HepG2 (cell line): ENCODE data around the gene SCYGR4. TPM values are rescaled to one million over a fixed set of nuclear protein-coding genes. Genes with fewer than 3 reads are reported as not detected.

Experiments
- FOXA1 ChIP-seq, 2 experiments: fragments of 450-650 bp in 1 of 2; sonication (generic) in 1 of 2; formaldehyde crosslinking in 1 of 2; IDR thresholded peaks; 2 replicates each; pipeline versions ENCODE4 v1.4.0 to v1.6.1; 2016 to 2020; ENCODE audit warnings: missing genetic modification reagents in 1 of 2
- HIVEP1 ChIP-seq: sonication (generic); formaldehyde crosslinking; IDR thresholded peaks from 2 replicates; pipeline ENCODE4 v1.4.0; 2020; ENCODE audit warnings: mild to moderate bottlenecking, missing genetic modification reagents
- HNF1B ChIP-seq: sonication (generic); formaldehyde crosslinking; IDR thresholded peaks from 2 replicates; pipeline ENCODE4 v1.5.1; 2020; ENCODE audit warnings: mild to moderate bottlenecking, moderate library complexity, missing genetic modification reagents
- MAFG ChIP-seq: sonication (generic); formaldehyde crosslinking; IDR thresholded peaks from 2 replicates; pipeline ENCODE4 v1.5.1; 2020; ENCODE audit warnings: mild to moderate bottlenecking, missing genetic modification reagents
- MTF1 ChIP-seq: sonication (generic); formaldehyde crosslinking; IDR thresholded peaks from 2 replicates; pipeline ENCODE4 v1.5.0; 2020; ENCODE audit warnings: missing genetic modification reagents
- MYPOP ChIP-seq: sonication (generic); formaldehyde crosslinking; IDR thresholded peaks from 2 replicates; pipeline ENCODE4 v1.8.1; 2023; ENCODE audit warnings: mild to moderate bottlenecking, moderate library complexity, missing genetic modification reagents
- NPAS2 ChIP-seq: sonication (generic); formaldehyde crosslinking; IDR thresholded peaks from 2 replicates; pipeline ENCODE4 v1.8.0; 2022; ENCODE audit warnings: mild to moderate bottlenecking, missing genetic modification reagents, borderline replicate concordance
- PHF8 ChIP-seq: sonication (generic); formaldehyde crosslinking; IDR thresholded peaks from 2 replicates; pipeline ENCODE4 v1.5.0; 2020; ENCODE audit warnings: missing genetic modification reagents
- REXO4 ChIP-seq: sonication (generic); formaldehyde crosslinking; IDR thresholded peaks from 2 replicates; pipeline ENCODE4 v1.8.0; 2022; ENCODE audit warnings: missing genetic modification reagents, mild to moderate bottlenecking, borderline replicate concordance
- RFX5 ChIP-seq: IDR thresholded peaks from 2 replicates; pipeline ENCODE4 v1.6.1; 2011; ENCODE audit warnings: low read depth, low read length, improper control_type of control experiment
- SMC3 ChIP-seq: IDR thresholded peaks from 2 replicates; pipeline ENCODE4 v1.6.1; 2011; ENCODE audit warnings: low read length, improper control_type of control experiment
- ZBTB8A ChIP-seq: sonication (generic); formaldehyde crosslinking; IDR thresholded peaks from 2 replicates; pipeline ENCODE4 v1.4.0; 2020; ENCODE audit warnings: mild to moderate bottlenecking, low read depth, missing genetic modification reagents, borderline replicate concordance
- ZEB1 ChIP-seq: IDR thresholded peaks from 2 replicates; pipeline ENCODE4 v1.6.1; 2012; ENCODE audit warnings: mild to moderate bottlenecking, low read depth, inconsistent platforms; ENCODE audit not compliant: insufficient replicate concordance
- ZFP36L1 ChIP-seq: sonication (generic); formaldehyde crosslinking; IDR thresholded peaks from 2 replicates; pipeline ENCODE4 v1.8.0; 2022; ENCODE audit warnings: mild to moderate bottlenecking, missing genetic modification reagents, moderate library complexity
- ZFYVE20 ChIP-seq: sonication (generic); formaldehyde crosslinking; IDR thresholded peaks from 2 replicates; pipeline ENCODE4 v1.8.0; 2023; ENCODE audit warnings: low read depth, mild to moderate bottlenecking, moderate library complexity, missing genetic modification reagents, borderline replicate concordance
- ZNF329 ChIP-seq: sonication (generic); formaldehyde crosslinking; IDR thresholded peaks from 2 replicates; pipeline ENCODE4 v1.9.0; 2021; ENCODE audit warnings: low read depth, mild to moderate bottlenecking, missing genetic modification reagents
- ZNF33B ChIP-seq: sonication (generic); formaldehyde crosslinking; IDR thresholded peaks from 2 replicates; pipeline ENCODE4 v1.5.1; 2020; ENCODE audit warnings: mild to moderate bottlenecking, missing genetic modification reagents
- ZNF34 ChIP-seq: sonication (generic); formaldehyde crosslinking; IDR thresholded peaks from 2 replicates; pipeline ENCODE4 v1.4.0; 2020; ENCODE audit warnings: mild to moderate bottlenecking, missing genetic modification reagents, borderline replicate concordance
- ZNF441 ChIP-seq: sonication (generic); formaldehyde crosslinking; IDR thresholded peaks from 2 replicates; pipeline ENCODE4 v1.7.0; 2021; ENCODE audit warnings: missing genetic modification reagents, borderline replicate concordance
- ZNF839 ChIP-seq: sonication (generic); formaldehyde crosslinking; IDR thresholded peaks from 2 replicates; pipeline ENCODE4 v1.4.0; 2020; ENCODE audit warnings: missing genetic modification reagents, mild to moderate bottlenecking, borderline replicate concordance
- ZNF879 ChIP-seq: sonication (generic); formaldehyde crosslinking; IDR thresholded peaks from 2 replicates; pipeline ENCODE4 v1.8.1; 2023; ENCODE audit warnings: missing genetic modification reagents
- polyA plus RNA-seq, 8 experiments: library from polyadenylated mRNA; depleted of rRNA in 3 of 8; stranded (reverse) in 7 of 8; unstranded in 1 of 8; fragments of >200 nt; fragmentation: Illumina TruSeq in 4 of 8; extraction: Trizol in 4 of 8; gene quantifications; 2 replicates each; pipeline versions ENCODE4 v1.2.1 to v1.2.3, GENCODE V29; 2011 to 2016; ENCODE audit warnings: low read depth in 4 of 8, missing spikeins in 1 of 8, mixed read lengths in 1 of 8; ENCODE audit not compliant: insufficient read depth in 1 of 8
- total RNA-seq, 5 experiments: library from RNA; depleted of rRNA; stranded (reverse); fragments of >200 nt; fragmentation: Illumina TruSeq; extraction: Trizol; gene quantifications; 2 replicates each; pipeline ENCODE4 v1.2.3, GENCODE V29; 2016; ENCODE audit warnings: low read depth in 1 of 5
- TF ChIP-seq, protein P1 (sequence below): sonication (generic); formaldehyde crosslinking; IDR thresholded peaks from 2 replicates; pipeline ENCODE4 v1.5.0; 2020; ENCODE audit warnings: mild to moderate bottlenecking, missing genetic modification reagents, borderline replicate concordance
- TF ChIP-seq, protein P2 (sequence below): sonication (generic); formaldehyde crosslinking; IDR thresholded peaks from 2 replicates; pipeline ENCODE4 v1.4.0; 2020; ENCODE audit warnings: mild to moderate bottlenecking, missing genetic modification reagents

The SCYGR4 gene
- total and polyA plus RNA-seq, 2 of the 13 experiments (the other 11 are each of a cell fraction or from before 2014, with no cell fraction given), result not detected

DNA sequence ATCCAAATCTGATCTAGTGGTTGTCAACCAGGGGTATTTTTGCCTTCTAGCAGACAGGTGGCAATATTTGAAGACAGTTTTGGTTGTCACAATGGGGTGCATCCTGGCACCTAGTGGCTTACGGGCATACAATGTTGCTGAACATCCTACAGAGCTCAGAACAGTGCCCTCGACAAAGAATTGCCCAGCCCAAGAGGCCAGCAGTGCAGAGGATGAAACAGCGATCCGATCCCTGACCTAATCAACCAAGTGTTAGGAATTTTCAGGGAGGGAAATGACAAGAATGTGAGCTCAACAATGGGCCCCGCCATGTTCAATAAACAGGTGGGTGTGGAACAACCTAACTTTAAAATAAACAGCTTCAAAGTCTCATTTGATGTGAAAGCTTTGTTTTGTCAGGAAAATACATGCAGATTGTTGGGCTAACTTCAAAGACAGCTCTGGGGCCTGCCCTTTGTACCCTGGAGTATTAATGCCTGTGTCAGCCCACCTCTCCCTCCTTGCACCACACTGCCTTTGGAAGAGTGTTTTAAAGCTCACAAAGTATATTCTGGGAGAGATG is 26.8 kb downstream of the SCYGR4 start (continued):
- TF ChIP-seq ZEB1 (no peak), ZNF329 (no peak), ZNF839 (CRISPR knock-in tag) (no peak), MYPOP (no peak), RFX5 (no peak), REXO4 (CRISPR knock-in tag) (no peak), HNF1B (no peak), ZNF441 (CRISPR knock-in tag) (peak; percentile 70; the same call in 1 of the 2 replicates), ZNF34 (no peak), ZFYVE20 (no peak), NPAS2 (CRISPR knock-in tag) (no peak), SMC3 (no peak), MTF1 (no peak), ZFP36L1 (CRISPR knock-in tag) (no peak), PHF8 (CRISPR knock-in tag) (no peak), HIVEP1 (CRISPR knock-in tag) (no peak), ZNF33B (CRISPR knock-in tag) (no peak), FOXA1 (IDR thresholded peaks at IDR 0.05) (0 out of 2 replicates have a peak, but pooled peaks have one; percentile 20), FOXA1 (CRISPR knock-in tag; IDR thresholded peaks at IDR 0.05) (peak; percentile 87), ZNF879 (CRISPR knock-in tag) (no peak), ZBTB8A (no peak), MAFG (no peak)
- TF ChIP-seq, protein P1, sequence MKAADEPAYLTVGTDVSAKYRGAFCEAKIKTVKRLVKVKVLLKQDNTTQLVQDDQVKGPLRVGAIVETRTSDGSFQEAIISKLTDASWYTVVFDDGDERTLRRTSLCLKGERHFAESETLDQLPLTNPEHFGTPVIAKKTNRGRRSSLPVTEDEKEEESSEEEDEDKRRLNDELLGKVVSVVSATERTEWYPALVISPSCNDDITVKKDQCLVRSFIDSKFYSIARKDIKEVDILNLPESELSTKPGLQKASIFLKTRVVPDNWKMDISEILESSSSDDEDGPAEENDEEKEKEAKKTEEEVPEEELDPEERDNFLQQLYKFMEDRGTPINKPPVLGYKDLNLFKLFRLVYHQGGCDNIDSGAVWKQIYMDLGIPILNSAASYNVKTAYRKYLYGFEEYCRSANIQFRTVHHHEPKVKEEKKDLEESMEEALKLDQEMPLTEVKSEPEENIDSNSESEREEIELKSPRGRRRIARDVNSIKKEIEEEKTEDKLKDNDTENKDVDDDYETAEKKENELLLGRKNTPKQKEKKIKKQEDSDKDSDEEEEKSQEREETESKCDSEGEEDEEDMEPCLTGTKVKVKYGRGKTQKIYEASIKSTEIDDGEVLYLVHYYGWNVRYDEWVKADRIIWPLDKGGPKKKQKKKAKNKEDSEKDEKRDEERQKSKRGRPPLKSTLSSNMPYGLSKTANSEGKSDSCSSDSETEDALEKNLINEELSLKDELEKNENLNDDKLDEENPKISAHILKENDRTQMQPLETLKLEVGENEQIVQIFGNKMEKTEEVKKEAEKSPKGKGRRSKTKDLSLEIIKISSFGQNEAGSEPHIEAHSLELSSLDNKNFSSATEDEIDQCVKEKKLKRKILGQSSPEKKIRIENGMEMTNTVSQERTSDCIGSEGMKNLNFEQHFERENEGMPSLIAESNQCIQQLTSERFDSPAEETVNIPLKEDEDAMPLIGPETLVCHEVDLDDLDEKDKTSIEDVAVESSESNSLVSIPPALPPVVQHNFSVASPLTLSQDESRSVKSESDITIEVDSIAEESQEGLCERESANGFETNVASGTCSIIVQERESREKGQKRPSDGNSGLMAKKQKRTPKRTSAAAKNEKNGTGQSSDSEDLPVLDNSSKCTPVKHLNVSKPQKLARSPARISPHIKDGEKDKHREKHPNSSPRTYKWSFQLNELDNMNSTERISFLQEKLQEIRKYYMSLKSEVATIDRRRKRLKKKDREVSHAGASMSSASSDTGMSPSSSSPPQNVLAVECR, result no peak
- TF ChIP-seq, protein P2, sequence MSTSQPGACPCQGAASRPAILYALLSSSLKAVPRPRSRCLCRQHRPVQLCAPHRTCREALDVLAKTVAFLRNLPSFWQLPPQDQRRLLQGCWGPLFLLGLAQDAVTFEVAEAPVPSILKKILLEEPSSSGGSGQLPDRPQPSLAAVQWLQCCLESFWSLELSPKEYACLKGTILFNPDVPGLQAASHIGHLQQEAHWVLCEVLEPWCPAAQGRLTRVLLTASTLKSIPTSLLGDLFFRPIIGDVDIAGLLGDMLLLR (CRISPR knock-in tag), result no peak
